Loucy (cell line): ENCODE results near the gene XCL1.

Experiments
- H2AFZ ChIP-seq: fragments of 200-600 bp; sonication (generic); 2 replicates; pipeline ENCODE4 v1.6.0; 2016; ENCODE audit warnings: antibody characterized with exemption, mild to moderate bottlenecking, low read length, moderate library complexity
- H3F3A ChIP-seq: fragments of 200-600 bp; 2 replicates; pipeline ENCODE4 v1.6.0; 2016; ENCODE audit warnings: antibody characterized with exemption, low read depth, mild to moderate bottlenecking
- H3K27me3 ChIP-seq: fragments of 200-600 bp; sonication (generic); 2 replicates; pipeline ENCODE4 v1.6.1; 2014; ENCODE audit warnings: low read length, mild to moderate bottlenecking; ENCODE audit not compliant: insufficient read depth, poor library complexity, severe bottlenecking
- H3K36me3 ChIP-seq: fragments of 200-600 bp; sonication (generic); 2 replicates; pipeline ENCODE4 v1.6.1; 2016; ENCODE audit warnings: low read length; ENCODE audit not compliant: insufficient read depth
- H3K4me1 ChIP-seq: fragments of 200-600 bp; sonication (generic); 2 replicates; pipeline ENCODE4 v1.5.1; 2014; ENCODE audit warnings: low read length, mild to moderate bottlenecking; ENCODE audit not compliant: insufficient read depth, poor library complexity, severe bottlenecking
- H3K4me2 ChIP-seq: fragments of 200-600 bp; sonication (generic); 2 replicates; pipeline ENCODE4 v1.6.0; 2014; ENCODE audit warnings: antibody characterized with exemption, low read length, low read depth, mild to moderate bottlenecking; ENCODE audit not compliant: poor library complexity, severe bottlenecking
- H3K4me3 ChIP-seq: fragments of 200-600 bp; sonication (generic); 2 replicates; pipeline ENCODE4 v1.5.1; 2014; ENCODE audit warnings: low read length, mild to moderate bottlenecking, mixed read lengths; ENCODE audit not compliant: poor library complexity, severe bottlenecking
- H3K79me2 ChIP-seq: fragments of 200-600 bp; sonication (generic); 2 replicates; pipeline ENCODE4 v1.6.1; 2014; ENCODE audit warnings: low read length; ENCODE audit not compliant: insufficient read depth
- H3K9ac ChIP-seq: fragments of 200-600 bp; sonication (generic); 2 replicates; pipeline ENCODE4 v1.6.0; 2014; ENCODE audit warnings: mild to moderate bottlenecking, low read depth, low read length, moderate library complexity; ENCODE audit not compliant: poor library complexity, severe bottlenecking
- H3K9me2 ChIP-seq: fragments of 200-600 bp; sonication (generic); replicated peaks from 2 replicates; pipeline ENCODE4 v1.6.1; 2016; ENCODE audit warnings: low read depth, low read length, mixed read lengths
- H3K9me3 ChIP-seq: fragments of 200-600 bp; sonication (generic); 2 replicates; pipeline ENCODE4 v1.6.1; 2014; ENCODE audit warnings: mild to moderate bottlenecking, antibody characterized with exemption, low read length, low read depth; ENCODE audit not compliant: insufficient read depth
- H4K20me1 ChIP-seq: fragments of 200-600 bp; sonication (generic); 2 replicates; pipeline ENCODE4 v1.6.0; 2014; ENCODE audit warnings: antibody characterized with exemption, low read length, mild to moderate bottlenecking; ENCODE audit not compliant: insufficient read depth, poor library complexity, severe bottlenecking
- EZH2phosphoT487 ChIP-seq: fragments of 200-600 bp; IDR thresholded peaks from 2 replicates; pipeline ENCODE4 v1.6.1; 2018; ENCODE audit warnings: antibody characterized with exemption, mild to moderate bottlenecking, moderate library complexity, borderline replicate concordance
- TF ChIP-seq, protein P1 (sequence below): fragments of 200-600 bp; sonication (generic); conservative IDR thresholded peaks from 2 replicates; pipeline ENCODE4 v1.5.1; 2014; ENCODE audit warnings: mild to moderate bottlenecking, antibody characterized with exemption, low read length

XCL1 gene

GRCh38 chr1:168603501-168604110 is 27.2 kb downstream of the XCL1 start:
- Histone ChIP-seq H3K9me3 (no peaks in the 10 kb centered on the region), H3K4me1 (no peaks in the 10 kb centered on the region), H3K4me3 (no peak overlapping the region), H3K27me3 (no peaks in the 10 kb centered on the region), H3F3A (no peaks in the 10 kb centered on the region), H3K4me2 (no peak overlapping the region), H3K9ac (no peak overlapping the region), H3K79me2 (no peaks in the 10 kb centered on the region), H2AFZ (no peak overlapping the region), H3K9me2 (no peaks in the 10 kb centered on the region), H4K20me1 (no peaks in the 10 kb centered on the region), H3K36me3 (no peaks in the 10 kb centered on the region)
- no peak for TF ChIP-seq EZH2phosphoT487
- TF ChIP-seq, protein P1, sequence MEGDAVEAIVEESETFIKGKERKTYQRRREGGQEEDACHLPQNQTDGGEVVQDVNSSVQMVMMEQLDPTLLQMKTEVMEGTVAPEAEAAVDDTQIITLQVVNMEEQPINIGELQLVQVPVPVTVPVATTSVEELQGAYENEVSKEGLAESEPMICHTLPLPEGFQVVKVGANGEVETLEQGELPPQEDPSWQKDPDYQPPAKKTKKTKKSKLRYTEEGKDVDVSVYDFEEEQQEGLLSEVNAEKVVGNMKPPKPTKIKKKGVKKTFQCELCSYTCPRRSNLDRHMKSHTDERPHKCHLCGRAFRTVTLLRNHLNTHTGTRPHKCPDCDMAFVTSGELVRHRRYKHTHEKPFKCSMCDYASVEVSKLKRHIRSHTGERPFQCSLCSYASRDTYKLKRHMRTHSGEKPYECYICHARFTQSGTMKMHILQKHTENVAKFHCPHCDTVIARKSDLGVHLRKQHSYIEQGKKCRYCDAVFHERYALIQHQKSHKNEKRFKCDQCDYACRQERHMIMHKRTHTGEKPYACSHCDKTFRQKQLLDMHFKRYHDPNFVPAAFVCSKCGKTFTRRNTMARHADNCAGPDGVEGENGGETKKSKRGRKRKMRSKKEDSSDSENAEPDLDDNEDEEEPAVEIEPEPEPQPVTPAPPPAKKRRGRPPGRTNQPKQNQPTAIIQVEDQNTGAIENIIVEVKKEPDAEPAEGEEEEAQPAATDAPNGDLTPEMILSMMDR = peak; percentile 91

- H3K4me2 ChIP-seq = no peak overlapping the region
- H3K79me2 ChIP-seq = no peaks in the 10 kb centered on the region
- no peaks in the 10 kb centered on the region for H3K9me3 ChIP-seq
Observed at GRCh38 chr1:168605443-168605842, 29.0 kb downstream of the XCL1 start.

DNA sequence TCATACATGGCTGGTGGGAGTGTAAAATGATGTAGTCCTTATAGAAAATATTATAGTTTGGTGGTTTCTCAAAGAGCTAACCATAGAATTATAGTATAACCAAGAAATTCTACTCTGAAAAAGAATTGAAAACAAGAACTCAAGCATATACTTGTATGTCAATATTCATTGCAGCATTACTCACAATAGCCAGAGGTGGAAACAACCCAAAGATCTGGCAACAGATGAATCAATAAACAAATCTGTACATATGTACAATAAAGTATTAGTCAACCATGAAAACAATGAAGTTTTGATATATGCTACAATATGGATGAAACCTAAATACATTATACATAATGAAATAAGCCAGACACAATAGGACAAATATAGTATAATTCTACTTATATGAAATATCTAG is 29.7 kb downstream of the XCL1 start:
- no peaks in the 10 kb centered on the region for H3K36me3 ChIP-seq
- TF ChIP-seq, protein P1 = no peak
- no peak for TF ChIP-seq EZH2phosphoT487
- no peak overlapping the region for H3K4me3 ChIP-seq
- no peaks in the 10 kb centered on the region for H3F3A ChIP-seq
- H3K4me1 ChIP-seq = no peaks in the 10 kb centered on the region
- H3K79me2 ChIP-seq = no peaks in the 10 kb centered on the region
- no peaks in the 10 kb centered on the region for H3K27me3 ChIP-seq
- no peaks in the 10 kb centered on the region for H4K20me1 ChIP-seq
- no peak overlapping the region for H2AFZ ChIP-seq
- H3K4me2 ChIP-seq = no peak overlapping the region
- no peaks in the 10 kb centered on the region for H3K9me3 ChIP-seq
- H3K9ac ChIP-seq = no peak overlapping the region
- H3K9me2 ChIP-seq = no peaks in the 10 kb centered on the region

More at GRCh38 chr1:168605443-168605842, 29.0 kb downstream of the XCL1 start:
- Histone ChIP-seq H3K4me3 (no peak overlapping the region), H3K4me1 (no peaks in the 10 kb centered on the region), H4K20me1 (no peaks in the 10 kb centered on the region), H3K9me2 (no peaks in the 10 kb centered on the region), H3K9ac (no peak overlapping the region), H3K27me3 (no peaks in the 10 kb centered on the region), H2AFZ (no peak overlapping the region), H3F3A (no peaks in the 10 kb centered on the region), H3K36me3 (no peaks in the 10 kb centered on the region)
- no peak for TF ChIP-seq EZH2phosphoT487
- TF ChIP-seq, protein P1 = no peak
